ENCODE results near the gene CEP120.

Gene CEP120

GRCh38 chr5:123299136-123299535 lies 124.1 kb downstream of the CEP120 start:
- DNase-seq (ENCODE audit: low read depth in 3 of 3), result no peak

- DNase-seq (ENCODE audit: low read depth in 3 of 3), result no peak
Measured at GRCh38 chr5:123298335-123299030, 124.7 kb downstream of the CEP120 start.

- no peak for DNase-seq (ENCODE audit: low read depth in 3 of 3)
Measured at GRCh38 chr5:123297866-123298265, 125.3 kb downstream of the CEP120 start.

- DNase-seq (ENCODE audit: low read depth in 3 of 3), result no peak
Measured at GRCh38 chr5:123297198-123297831, 125.9 kb downstream of the CEP120 start.
